Suprapubic skin (tissue), 3 donors: ENCODE measurements around the gene KIF21B.

ENCODE experiments used
- CTCF ChIP-seq, 2 donors: fragments of 200-600 bp in 1 of 2; fragments of 450-650 bp in 1 of 2; sonication (generic) in 1 of 2; IDR thresholded peaks; one replicate each; pipeline ENCODE4 v1.5.1; 2016 to 2019; ENCODE audit warnings: antibody characterized with exemption in 2 of 2, mild to moderate bottlenecking in 1 of 2, moderate library complexity in 1 of 2
- POLR2A ChIP-seq, 2 donors: fragments of 450-650 bp; IDR thresholded peaks; one replicate each; pipeline ENCODE4 v1.6.1; 2017; ENCODE audit warnings: antibody characterized with exemption in 2 of 2, mild to moderate bottlenecking in 2 of 2, moderate library complexity in 2 of 2

- TF ChIP-seq CTCF (IDR thresholded peaks at IDR 0.05) = no peak
- TF ChIP-seq POLR2A (IDR thresholded peaks at IDR 0.05) = no peak
These were observed 46.9 kb downstream of the KIF21B start for GRCh38 chr1:200976634-200977033.
